ENCODE data around the gene DDOST.
"Not testable (repeated sequence)": the region's sequence is repeated elsewhere in the genome, so short reads cannot be mapped to it uniquely, and the experiment has no call there.

Gene DDOST

DNA sequence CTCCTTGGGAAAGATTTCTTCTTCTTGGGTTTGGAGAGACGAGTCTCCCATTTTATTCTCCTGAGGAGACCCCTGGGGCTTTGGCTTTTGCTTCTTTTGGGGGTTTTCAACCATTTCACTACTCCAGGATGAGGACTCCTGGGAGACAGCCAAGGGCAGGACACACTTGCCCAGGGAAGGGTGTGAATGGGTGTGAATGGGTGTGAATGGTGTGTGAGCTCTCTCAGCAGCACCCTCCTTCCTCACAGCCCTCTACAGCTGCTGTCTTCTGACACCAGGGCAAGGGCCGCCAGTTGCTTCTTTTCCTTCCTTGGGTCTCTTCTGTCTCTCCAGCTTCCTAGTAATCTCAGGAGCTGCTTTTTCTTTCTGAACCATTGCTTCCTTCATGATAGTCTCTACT, 32.5 kb upstream of the DDOST start:
- in situ Hi-C loops (cut with MboI; ENCODE audit: low sequenced_read_pairs), result no loop called here

- in situ Hi-C loops (cut with MboI; ENCODE audit: low sequenced_read_pairs), result no loop called here
Observed at GRCh38 chr1:20691872-20692271, 30.7 kb upstream of the DDOST start.

GRCh38 chr1:20689645-20690056, 28.5 kb upstream of the DDOST start:
- in situ Hi-C loops (cut with MboI; ENCODE audit: low sequenced_read_pairs), result no loop called here

DNA sequence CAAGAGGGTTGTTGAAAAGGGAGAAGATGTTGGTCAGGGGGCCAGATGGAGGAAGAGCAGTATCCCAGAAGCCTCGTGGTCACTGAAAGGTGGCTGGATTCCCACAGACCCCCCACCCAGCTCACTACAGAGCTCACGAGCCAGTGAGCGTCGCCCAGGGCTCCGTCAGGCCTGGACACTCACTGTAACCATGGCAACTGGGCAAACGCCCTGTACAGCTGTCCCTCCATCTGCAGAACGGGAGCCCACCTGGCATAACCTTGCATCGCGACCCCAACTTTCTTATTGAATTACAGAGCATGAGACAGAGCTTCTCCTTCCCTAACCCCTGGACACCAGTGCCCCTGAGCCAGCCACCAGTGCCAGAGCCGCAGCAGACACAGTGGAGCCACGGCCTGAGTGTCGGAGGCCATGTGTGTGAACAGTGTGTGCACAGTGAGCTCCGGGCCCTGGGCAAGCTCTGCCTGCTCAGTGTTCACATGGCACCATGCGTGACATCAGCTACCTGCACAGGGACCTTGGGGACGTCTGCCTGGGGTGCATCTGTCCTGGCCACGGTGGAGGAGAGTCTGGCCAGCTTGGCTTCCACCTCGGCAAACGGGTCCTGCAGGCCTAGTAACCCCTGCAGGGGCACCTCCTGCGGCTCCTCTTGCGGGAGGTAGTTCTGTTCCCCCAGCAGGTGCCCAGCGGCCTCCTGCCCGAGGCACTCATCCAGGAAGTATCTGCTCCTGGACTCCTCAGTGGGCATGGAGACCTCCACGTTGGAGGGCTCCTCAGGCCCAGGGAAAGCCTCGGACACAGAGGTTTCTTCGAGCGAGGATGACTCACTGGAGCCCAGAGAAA, 25.9 kb upstream of the DDOST start:
- in situ Hi-C loops (cut with MboI; ENCODE audit: low sequenced_read_pairs), result no loop called here

GRCh38 chr1:20685741-20686140, 24.6 kb upstream of the DDOST start:
- in situ Hi-C loops (cut with MboI; ENCODE audit: low sequenced_read_pairs), result no loop called here

DNA sequence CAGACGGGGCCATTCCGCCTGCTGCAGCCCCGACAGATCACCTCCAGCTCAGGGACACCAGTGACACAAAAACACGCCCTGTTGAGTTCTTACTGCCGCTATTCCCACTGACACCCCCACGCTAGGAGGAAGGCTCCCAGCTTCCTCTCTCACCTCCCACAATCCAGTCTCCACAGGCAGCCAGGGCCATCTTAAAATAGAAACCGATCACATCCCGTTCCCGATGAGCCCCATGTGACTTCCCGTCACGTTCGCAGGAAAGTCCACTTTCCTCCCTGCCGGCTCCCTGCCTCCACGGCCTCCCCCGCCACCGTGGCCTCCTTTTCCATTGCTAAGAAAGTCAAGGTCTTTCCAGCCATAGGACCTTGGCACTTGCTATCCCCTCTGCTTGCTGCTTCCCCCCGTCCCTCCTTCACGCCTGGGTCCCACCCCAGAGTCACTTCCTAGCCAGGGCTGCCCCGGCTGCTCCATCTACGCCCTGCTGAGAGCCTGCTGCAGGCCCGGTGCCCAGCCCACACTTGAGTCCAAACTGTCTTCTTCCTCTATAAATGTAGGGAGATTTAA, 24.0 kb upstream of the DDOST start:
- in situ Hi-C loops (cut with MboI; ENCODE audit: low sequenced_read_pairs), result no loop called here

DNA sequence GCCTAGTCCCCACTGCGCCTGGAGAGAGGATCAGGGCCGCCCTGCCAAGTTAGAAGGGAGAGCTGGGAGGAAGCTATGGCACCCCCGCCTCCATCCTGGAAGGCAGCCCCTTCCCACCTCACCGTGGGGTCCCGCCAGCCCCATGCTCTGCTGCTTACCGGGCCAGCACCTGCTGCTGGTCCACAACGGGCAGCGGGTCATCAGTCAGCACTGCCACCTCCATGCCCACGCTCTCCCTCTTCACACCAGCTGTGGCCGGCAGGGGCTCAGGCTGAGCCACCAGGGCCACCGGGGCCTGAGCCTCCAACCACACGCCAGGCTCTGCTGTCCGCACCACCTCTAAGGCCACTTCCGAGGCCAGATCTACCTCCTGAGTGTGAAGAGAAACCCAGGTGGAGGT, 23.5 kb upstream of the DDOST start:
- in situ Hi-C loops (cut with MboI; ENCODE audit: low sequenced_read_pairs), result no loop called here

DNA sequence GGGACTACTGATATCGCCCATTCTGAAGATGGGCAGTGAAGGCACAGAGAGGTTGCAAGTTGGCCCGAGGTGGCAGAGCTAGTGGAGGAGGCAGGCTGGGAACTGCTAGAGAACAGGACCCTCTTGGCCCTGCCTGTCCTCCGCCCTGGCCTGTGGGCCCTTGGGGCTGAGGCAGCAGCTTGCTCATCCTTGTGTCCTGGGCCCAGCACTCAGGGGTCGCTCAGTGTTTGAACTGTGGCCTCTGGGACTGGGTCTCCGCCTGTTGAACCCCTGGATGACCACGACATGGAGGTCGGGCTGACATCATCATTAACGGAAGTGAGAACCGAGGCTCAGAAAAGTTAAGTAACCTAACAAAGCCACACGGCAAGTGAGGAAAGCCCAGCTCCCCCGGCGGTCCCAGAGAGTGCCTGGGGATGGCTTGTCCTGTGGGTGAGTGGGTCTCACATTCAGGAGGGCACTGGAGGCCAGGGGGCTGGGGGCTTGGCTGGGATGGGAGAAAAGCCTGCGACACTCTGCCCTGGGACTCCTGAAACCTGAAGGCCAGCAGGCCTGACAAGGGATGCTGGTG, 23.0 kb upstream of the DDOST start:
- in situ Hi-C loops (cut with MboI; ENCODE audit: low sequenced_read_pairs), result no loop called here

GRCh38 chr1:20683614-20684013, 22.4 kb upstream of the DDOST start:
- in situ Hi-C loops (cut with MboI; ENCODE audit: low sequenced_read_pairs), result no loop called here

- in situ Hi-C loops (cut with MboI; ENCODE audit: low sequenced_read_pairs), result no loop called here
Observed at GRCh38 chr1:20682571-20683236, 21.5 kb upstream of the DDOST start.

DNA sequence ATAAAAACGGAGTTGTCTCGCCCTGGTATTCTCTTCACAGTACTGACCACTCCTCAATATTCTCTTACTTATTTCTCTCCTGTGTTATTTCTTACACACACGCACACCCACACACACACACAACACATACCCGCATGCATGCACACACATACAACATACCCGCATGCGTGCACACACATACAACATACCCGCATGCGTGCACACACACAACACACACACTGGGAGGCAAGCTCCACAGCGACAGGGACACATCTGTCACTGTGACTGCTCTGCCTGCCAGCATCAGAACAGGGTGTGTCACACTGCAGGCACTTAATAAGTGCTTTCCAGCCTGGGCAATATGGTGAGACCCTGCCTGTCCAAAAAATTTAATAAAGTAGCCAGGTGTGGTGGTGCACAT, 20.8 kb upstream of the DDOST start:
- in situ Hi-C loops (cut with MboI; ENCODE audit: low sequenced_read_pairs), result no loop called here

DNA sequence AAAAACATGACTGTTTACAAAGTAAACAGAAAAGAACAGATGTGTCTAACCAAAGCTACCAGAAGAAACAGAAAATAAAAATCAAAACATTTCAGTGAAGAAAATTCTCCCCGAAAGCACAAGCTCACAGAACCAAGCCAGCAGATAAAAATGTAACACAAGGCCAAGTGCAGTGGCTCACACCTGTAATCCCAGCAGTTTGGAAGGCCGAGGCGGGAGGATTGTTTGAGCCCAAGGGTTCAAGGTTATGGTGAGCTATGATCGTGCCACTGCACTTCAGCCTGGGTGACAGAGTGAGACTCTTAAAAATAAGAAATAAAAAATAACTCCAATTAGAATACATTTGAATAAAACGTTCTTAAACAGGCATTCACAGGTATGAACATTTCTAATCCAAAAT, 19.1 kb upstream of the DDOST start:
- in situ Hi-C loops (cut with MboI; ENCODE audit: low sequenced_read_pairs), result no loop called here

GRCh38 chr1:20678599-20678998, 17.4 kb upstream of the DDOST start:
- in situ Hi-C loops (cut with MboI; ENCODE audit: low sequenced_read_pairs), result no loop called here

- in situ Hi-C loops (cut with MboI; ENCODE audit: low sequenced_read_pairs), result not testable (repeated sequence)
Observed at GRCh38 chr1:20673626-20674025, 12.5 kb upstream of the DDOST start.

DNA sequence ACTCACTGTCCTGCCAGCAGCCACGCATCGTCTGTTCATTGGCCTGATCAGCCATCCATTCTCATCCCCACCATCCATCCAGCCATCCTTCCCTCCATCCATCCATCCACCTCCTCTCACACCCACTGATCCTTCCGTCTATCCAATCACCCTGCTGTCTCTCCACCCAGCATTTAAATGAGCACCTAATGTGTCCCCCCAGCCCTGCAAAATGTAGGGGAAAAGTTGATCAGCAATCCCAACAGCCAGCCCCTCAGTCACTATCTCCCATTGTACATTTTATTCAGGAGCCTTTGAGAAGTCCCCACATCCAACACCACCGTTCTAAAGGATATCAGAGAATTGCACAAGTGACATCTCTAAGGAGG, 11.1 kb upstream of the DDOST start:
- in situ Hi-C loops (cut with MboI; ENCODE audit: low sequenced_read_pairs), result no loop called here

DNA sequence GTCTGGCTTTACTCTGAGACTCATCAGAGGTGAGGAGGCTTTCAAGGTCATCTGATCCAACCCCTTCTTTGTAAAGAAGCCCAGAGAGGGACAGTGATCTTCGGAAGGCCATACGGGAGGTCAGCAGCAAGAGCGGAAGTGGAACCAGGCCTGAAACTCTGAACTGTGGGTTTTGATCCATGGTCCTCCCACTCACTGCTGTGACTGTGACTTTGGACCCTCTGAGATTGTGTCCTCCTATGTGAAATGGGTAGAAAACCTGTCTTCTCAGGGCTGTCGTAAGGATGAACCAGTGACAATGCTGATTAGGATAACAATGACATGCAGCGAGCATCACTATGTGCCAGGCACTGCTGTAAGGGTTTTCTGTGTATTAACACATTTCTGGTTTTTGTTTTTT, 9.8 kb upstream of the DDOST start:
- in situ Hi-C loops (cut with MboI; ENCODE audit: low sequenced_read_pairs), result no loop called here

- in situ Hi-C loops (cut with MboI; ENCODE audit: low sequenced_read_pairs), result no loop called here
Observed at GRCh38 chr1:20668581-20668980, 7.4 kb upstream of the DDOST start.

DNA sequence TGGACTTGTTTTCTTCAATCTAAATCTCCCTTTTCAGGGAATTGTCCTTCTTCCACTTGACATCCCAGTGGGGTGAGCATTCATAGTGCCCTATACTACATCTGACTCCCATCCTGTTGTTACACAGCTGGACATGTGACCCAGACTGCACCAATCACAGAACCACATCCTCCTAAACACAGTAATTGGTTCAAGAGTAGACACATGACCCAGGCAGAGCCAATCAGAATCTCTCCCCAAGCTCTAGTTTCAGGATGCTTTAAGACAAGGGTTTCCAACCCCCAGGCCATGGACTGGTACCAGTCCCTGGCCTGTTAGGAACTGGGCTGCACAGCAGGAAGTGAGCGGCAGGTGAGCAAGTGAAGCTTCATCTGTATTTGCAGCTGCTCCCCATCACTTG, 5.6 kb upstream of the DDOST start:
- in situ Hi-C loops (cut with MboI; ENCODE audit: low sequenced_read_pairs), result no loop called here

GRCh38 chr1:20666146-20666545, 5.0 kb upstream of the DDOST start:
- in situ Hi-C loops (cut with MboI; ENCODE audit: low sequenced_read_pairs), result no loop called here

DNA sequence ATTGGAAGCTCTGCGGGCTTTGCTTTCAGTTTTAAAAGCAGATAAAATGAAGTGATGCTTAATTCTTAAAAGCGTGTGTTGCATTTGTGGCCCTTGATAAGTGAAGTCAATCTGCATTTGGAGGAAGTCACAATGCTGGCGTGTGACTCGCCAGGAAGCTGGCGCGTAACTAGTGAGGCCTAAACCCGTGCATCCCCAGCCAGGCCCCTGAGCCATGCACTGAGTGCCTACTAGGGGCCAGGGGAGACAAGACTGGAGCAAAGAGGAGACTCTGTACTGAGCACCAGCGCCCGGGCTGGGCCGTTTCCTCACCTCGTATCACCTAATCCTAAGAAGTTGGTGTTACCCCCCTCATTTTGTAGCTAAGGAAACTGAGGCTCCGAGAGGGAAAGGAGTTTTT, 4.6 kb upstream of the DDOST start:
- in situ Hi-C loops (cut with MboI; ENCODE audit: low sequenced_read_pairs), result no loop called here

GRCh38 chr1:20663969-20664715, 3.0 kb upstream of the DDOST start:
- in situ Hi-C loops (cut with MboI; ENCODE audit: low sequenced_read_pairs), result no loop called here

All from hTERT RPE-1 (cell line).